T follicular helper cell (primary cell): ENCODE data around the gene MBD3.

ENCODE experiments used
- DNase-seq: peaks from one replicate; pipeline ENCODE4 v3.0.0-alpha.2; 2020; ENCODE audit warnings: low read depth

Gene MBD3

GRCh38 chr19:1619094-1619439 is 26.4 kb upstream of the MBD3 start:
- DNase-seq = no peak

GRCh38 chr19:1618157-1619093 is 25.8 kb upstream of the MBD3 start:
- DNase-seq = no peak

GRCh38 chr19:1616875-1617274 is 24.2 kb upstream of the MBD3 start:
- no peak for DNase-seq

- DNase-seq = no peak
Observed at GRCh38 chr19:1616396-1616795, 23.7 kb upstream of the MBD3 start.

- no peak for DNase-seq
Observed at GRCh38 chr19:1615156-1615765, 22.6 kb upstream of the MBD3 start.

- no peak for DNase-seq
Observed at GRCh38 chr19:1613808-1614570, 21.3 kb upstream of the MBD3 start.

- no peak for DNase-seq
Observed at GRCh38 chr19:1613146-1613545, 20.5 kb upstream of the MBD3 start.

GRCh38 chr19:1612114-1613086 is 19.7 kb upstream of the MBD3 start:
- no peak for DNase-seq

GRCh38 chr19:1611353-1611752 is 18.7 kb upstream of the MBD3 start:
- no peak for DNase-seq

- DNase-seq = no peak
Observed at GRCh38 chr19:1610579-1610978, 17.9 kb upstream of the MBD3 start.

GRCh38 chr19:1609680-1610474 is 17.2 kb upstream of the MBD3 start:
- no peak for DNase-seq

GRCh38 chr19:1609103-1609396 is 16.4 kb upstream of the MBD3 start:
- no peak for DNase-seq

- DNase-seq = no peak
Observed at GRCh38 chr19:1608359-1609102, 15.9 kb upstream of the MBD3 start.

- no peak for DNase-seq
Observed at GRCh38 chr19:1606138-1606651, 13.5 kb upstream of the MBD3 start.

GRCh38 chr19:1605236-1606137 is 12.8 kb upstream of the MBD3 start, which contains the start of gene UQCR11:
Gene UQCR11 (minus strand): TSS chr19:1605462. CDS start chr19:1605409, 53 bp downstream.
- peak; percentile 89 for DNase-seq

- no peak for DNase-seq
Observed at GRCh38 chr19:1602091-1602707, 9.5 kb upstream of the MBD3 start.

- no peak for DNase-seq
Observed at GRCh38 chr19:1601613-1602064, 9.0 kb upstream of the MBD3 start.

GRCh38 chr19:1599460-1599846 is 6.8 kb upstream of the MBD3 start:
- DNase-seq = no peak
